Transverse colon (tissue), 4 donors: ENCODE results near the gene ZNF883. TPM values are rescaled to one million over a fixed set of nuclear protein-coding genes. Genes with fewer than 3 reads are reported as not detected.

Source experiments
- DNase-seq: peaks from one replicate; pipeline ENCODE4 v3.0.0-alpha.2; 2019
- H3K27ac ChIP-seq, 4 donors: fragments of 200-600 bp; sonication (generic); 2 replicates each; pipeline ENCODE4 v1.5.1; 2016 to 2018; ENCODE audit warnings: inconsistent platforms in 4 of 4
- H3K27me3 ChIP-seq: fragments of 200-600 bp; sonication (generic); 2 replicates; pipeline ENCODE4 v1.5.1; 2017; ENCODE audit warnings: inconsistent platforms
- H3K36me3 ChIP-seq, 4 donors: fragments of 200-600 bp; sonication (generic); 2 replicates each; pipeline ENCODE4 v1.5.1; 2017 to 2019; ENCODE audit warnings: inconsistent platforms in 4 of 4
- H3K4me1 ChIP-seq, 4 donors: fragments of 200-600 bp; sonication (generic); 2 replicates each; pipeline ENCODE4 v1.5.1; 2017 to 2020; ENCODE audit warnings: inconsistent platforms in 4 of 4
- H3K4me3 ChIP-seq, 4 donors: fragments of 200-600 bp; sonication (generic); 1 replicate in 1 of 4; 2 replicates in 3 of 4; pipeline versions ENCODE4 v1.5.1 to v1.6.1; 2017 to 2019; ENCODE audit warnings: inconsistent platforms in 4 of 4
- H3K9me3 ChIP-seq, 2 donors: fragments of 200-600 bp; sonication (generic); 2 replicates each; pipeline ENCODE4 v1.5.1; 2017 to 2019; ENCODE audit warnings: inconsistent platforms in 2 of 2
- CTCF ChIP-seq, 5 experiments: fragments of 200-600 bp in 3 of 5; fragments of 450-650 bp in 2 of 5; sonication (generic) in 3 of 5; IDR thresholded peaks; 1 replicate in 2 of 5; 2 replicates in 3 of 5; pipeline ENCODE4 v1.5.1; 2016 to 2017; ENCODE audit warnings: antibody characterized with exemption in 5 of 5, inconsistent platforms in 3 of 5, mild to moderate bottlenecking in 2 of 5, moderate library complexity in 1 of 5
- EP300 ChIP-seq: sonication (generic); formaldehyde crosslinking; IDR thresholded peaks from one replicate; pipeline ENCODE4 v1.6.1; 2017; ENCODE audit warnings: antibody characterized with exemption, low read depth
- POLR2A ChIP-seq: fragments of 450-650 bp; IDR thresholded peaks from one replicate; pipeline ENCODE4 v1.6.1; 2016; ENCODE audit warnings: antibody characterized with exemption, mild to moderate bottlenecking, moderate library complexity
- POLR2AphosphoS5 ChIP-seq, 3 donors: sonication (generic); formaldehyde crosslinking; IDR thresholded peaks; one replicate each; pipeline ENCODE4 v1.6.1; 2016; ENCODE audit warnings: antibody characterized with exemption in 3 of 3
- WGBS, 2 donors: methylation state at CpG; one replicate each; pipeline ENCODE4 v1.1.5; 2018; ENCODE audit warnings: low coverage in 1 of 2; 5-methylcytosine and 5-hydroxymethylcytosine counted together
- in situ Hi-C, 4 donors: fragments of 200-750 bp; cut with MboI; loops; one replicate each; pipeline versions ENCODE4 v1.15.0 to v1.15.1; 2017; ENCODE audit warnings: low sequenced_read_pairs in 3 of 4, low pct_ligation_motif_present in 1 of 4, low pct_unique_long_range_greater_than_20kb in 1 of 4
- intact Hi-C: fragments of 100-400 bp; cut with DNase I; formaldehyde crosslinking; loops from one replicate; pipeline ENCODE4 v1.15.1; 2023; ENCODE audit warnings: low total_unique reads
- total RNA-seq, 4 donors: library from RNA; depleted of rRNA; stranded (reverse); fragments of >200 nt; gene quantifications; one replicate each; pipeline ENCODE4 v1.1.0, GENCODE V29; 2016

Gene ZNF883
- total RNA-seq, 4 donors from 2014 or later = 0.27 to 3.0 (median 0.64) TPM; not detected in 1

- no peaks in the 10 kb centered on the region for H3K36me3 ChIP-seq
- H3K9me3 ChIP-seq = no peaks in the 10 kb centered on the region
- no peak for DNase-seq
- in situ Hi-C loops = loop anchor here in 2 of 4 donors (25.0 kb wide), 2 partner anchors 200 to 225 kb away; no protein-coding TSS in a partner anchor
- H3K4me3 ChIP-seq = no peak overlapping the region
- WGBS, 2 donors = 78 to 83% methylated on average over 1 to 3 of the region's 3 CpGs
- H3K4me1 ChIP-seq = peaks cover 0 to 11% (median 5%) of the 10 kb centered on the region in 4 donors
- no peaks in the 10 kb centered on the region for H3K27me3 ChIP-seq
- intact Hi-C loops = no loop called here
- TF ChIP-seq EP300 = no peak
- no peak for TF ChIP-seq POLR2AphosphoS5 (IDR thresholded peaks at IDR 0.05)
- no peak for TF ChIP-seq CTCF (IDR thresholded peaks at IDR 0.05)
- no peak for TF ChIP-seq POLR2A
- no peak overlapping the region for H3K27ac ChIP-seq
These were observed 99.4 kb downstream of the ZNF883 start for GRCh38 chr9:112912636-112913035.

GRCh38 chr9:112911736-112912135 lies 100.3 kb downstream of the ZNF883 start:
- intact Hi-C loops = no loop called here
- in situ Hi-C loops = loop anchor here in 2 of 4 donors (25.0 kb wide), 2 partner anchors 201 to 226 kb away; no protein-coding TSS in a partner anchor
- WGBS, 2 donors = 68 to 86% methylated on average over 1 to 2 of the region's 2 CpGs
- Histone ChIP-seq H3K9me3 (no peaks in the 10 kb centered on the region), H3K27me3 (no peaks in the 10 kb centered on the region), H3K27ac (no peak overlapping the region), H3K4me3 (no peak overlapping the region), H3K4me1 (peaks cover 0 to 3% (median 1%) of the 10 kb centered on the region in 4 donors), H3K36me3 (no peaks in the 10 kb centered on the region)
- DNase-seq = no peak
- no peak for TF ChIP-seq POLR2AphosphoS5 (IDR thresholded peaks at IDR 0.05)
- no peak for TF ChIP-seq CTCF (IDR thresholded peaks at IDR 0.05)
- no peak for TF ChIP-seq POLR2A

Other genes starting within 250 kb of the ZNF883 start
- not detected for gene SLC46A2, start 121.3 kb downstream of the ZNF883 start, total RNA-seq
- 1 to 10 TPM in 1 of 4 donors, under 1 TPM in 2, not detected in 1; 0.68 to 1.7 (median 0.80) TPM for gene ZFP37, start 44.5 kb upstream of the ZNF883 start, total RNA-seq
- gene SLC31A2, start 138.8 kb upstream of the ZNF883 start, total RNA-seq = 10 to 100 TPM in 3 of 4 donors, 1 to 10 TPM in 1; 4.4 to 81.6 (median 40.3) TPM
- 10 to 100 TPM; 21.4 to 33.8 (median 23.3) TPM for gene FKBP15, start 209.1 kb upstream of the ZNF883 start, total RNA-seq
- 10 to 100 TPM in 2 of 4 donors, 1 to 10 TPM in 2; 5.8 to 36.2 (median 15.4) TPM for gene SLC31A1, start 209.4 kb upstream of the ZNF883 start, total RNA-seq